DND-41 (cell line): Measurements from ENCODE around the gene F7.
"Not testable (repeated sequence)": the region's sequence is repeated elsewhere in the genome, so short reads cannot be mapped to it uniquely, and the experiment has no call there.

Experiments
- ATAC-seq: fragments of 200-7000 bp; cut with Tn5 transposase; 3 replicates; pipeline ENCODE4 v1.9.1; 2021; ENCODE audit warnings: low read depth; ENCODE audit not compliant: insufficient read depth
- DNase-seq: peaks from one replicate; pipeline ENCODE4 v3.0.0-alpha.2; 2020
- H2AFZ ChIP-seq: 2 replicates; pipeline ENCODE4 v1.6.0; 2012; ENCODE audit warnings: low read depth, low read length
- H3K27ac ChIP-seq: 2 replicates; pipeline ENCODE4 v1.5.1; 2012; ENCODE audit warnings: low read length, inconsistent platforms
- H3K27me3 ChIP-seq: fragments of 200-600 bp; sonication (generic); 2 replicates; pipeline ENCODE4 v1.6.0; 2012; ENCODE audit warnings: low read length, mild to moderate bottlenecking, inconsistent platforms; ENCODE audit not compliant: insufficient read depth, poor library complexity
- H3K36me3 ChIP-seq: 2 replicates; pipeline ENCODE4 v1.5.1; 2012; ENCODE audit warnings: low read length, inconsistent platforms; ENCODE audit not compliant: insufficient read depth
- H3K4me1 ChIP-seq: 2 replicates; pipeline ENCODE4 v1.5.1; 2012; ENCODE audit warnings: mild to moderate bottlenecking, low read length; ENCODE audit not compliant: insufficient read depth
- H3K4me2 ChIP-seq: 2 replicates; pipeline ENCODE4 v1.6.0; 2012; ENCODE audit warnings: mild to moderate bottlenecking, moderate library complexity, low read length, inconsistent platforms; ENCODE audit not compliant: insufficient read depth
- H3K4me3 ChIP-seq, 2 experiments: fragments of 200-600 bp in 1 of 2; shearing (Covaris generic) in 1 of 2; 2 replicates each; pipeline ENCODE4 v1.5.1; 2012 to 2016; ENCODE audit warnings: inconsistent platforms in 2 of 2, low read length in 2 of 2, mild to moderate bottlenecking in 2 of 2, low read depth in 1 of 2, moderate library complexity in 1 of 2
- H3K79me2 ChIP-seq: 2 replicates; pipeline ENCODE4 v1.6.0; 2012; ENCODE audit warnings: low read length, inconsistent platforms; ENCODE audit not compliant: insufficient read depth
- H3K9ac ChIP-seq: 2 replicates; pipeline ENCODE4 v1.6.0; 2012; ENCODE audit warnings: low read depth, mild to moderate bottlenecking, inconsistent platforms, low read length, moderate library complexity
- H3K9me3 ChIP-seq: 2 replicates; pipeline ENCODE4 v1.5.1; 2012; ENCODE audit warnings: low read length, moderate library complexity, mild to moderate bottlenecking, inconsistent platforms; ENCODE audit not compliant: insufficient read depth, severe bottlenecking
- H4K20me1 ChIP-seq: 2 replicates; pipeline ENCODE4 v1.6.0; 2012; ENCODE audit warnings: low read length; ENCODE audit not compliant: insufficient read depth
- CTCF ChIP-seq: IDR thresholded peaks from 2 replicates; pipeline ENCODE4 v1.5.1; 2012; ENCODE audit warnings: borderline replicate concordance, low read length, moderate library complexity, mild to moderate bottlenecking; ENCODE audit not compliant: poor library complexity, severe bottlenecking; ENCODE audit errors: extremely low read depth
- EZH2 ChIP-seq: IDR thresholded peaks from 3 replicates; pipeline ENCODE4 v1.6.1; 2012; ENCODE audit warnings: borderline replicate concordance, low read depth, mild to moderate bottlenecking, moderate library complexity, low read length, inconsistent platforms; ENCODE audit not compliant: severe bottlenecking

Gene F7

GRCh38 chr13:113158946-113159345 is 53.4 kb downstream of the F7 start:
- H3K4me1 ChIP-seq, result peaks cover 9% of the 10 kb centered on the region
- no peak for DNase-seq
- H4K20me1 ChIP-seq, result no peaks in the 10 kb centered on the region; the same call in 1 of the 2 replicates
- H2AFZ ChIP-seq, result no peak overlapping the region
- TF ChIP-seq CTCF, result no peak
- no peak for TF ChIP-seq EZH2
- H3K27me3 ChIP-seq, result peaks cover 6% of the 10 kb centered on the region
- H3K4me2 ChIP-seq, result no peak overlapping the region
- H3K27ac ChIP-seq, result no peak overlapping the region
- no peak for ATAC-seq
- H3K4me3 ChIP-seq, result no peak overlapping the region
- no peaks in the 10 kb centered on the region for H3K9me3 ChIP-seq
- no peak overlapping the region for H3K9ac ChIP-seq
- H3K79me2 ChIP-seq, result no peaks in the 10 kb centered on the region
- H3K36me3 ChIP-seq, result no peaks in the 10 kb centered on the region

- Histone ChIP-seq H3K4me1 (peaks cover 5% of the 10 kb centered on the region), H3K27me3 (peaks cover 6% of the 10 kb centered on the region), H4K20me1 (no peaks in the 10 kb centered on the region; the same call in 1 of the 2 replicates), H2AFZ (no peak overlapping the region), H3K9ac (no peak overlapping the region), H3K4me2 (no peak overlapping the region), H3K79me2 (no peaks in the 10 kb centered on the region), H3K36me3 (no peaks in the 10 kb centered on the region), H3K4me3 (no peak overlapping the region), H3K27ac (no peak overlapping the region), H3K9me3 (no peaks in the 10 kb centered on the region)
- DNase-seq (no peak), ATAC-seq (no peak)
- TF ChIP-seq CTCF (no peak), EZH2 (no peak)
These were observed 54.1 kb downstream of the F7 start for GRCh38 chr13:113159701-113160100.

GRCh38 chr13:113160983-113161382 is 55.4 kb downstream of the F7 start:
- no peak for DNase-seq
- no peak overlapping the region for H3K9ac ChIP-seq
- H4K20me1 ChIP-seq, result no peaks in the 10 kb centered on the region; the same call in 1 of the 2 replicates
- no peaks in the 10 kb centered on the region for H3K79me2 ChIP-seq
- no peak overlapping the region for H3K4me3 ChIP-seq
- no peaks in the 10 kb centered on the region for H3K9me3 ChIP-seq
- no peaks in the 10 kb centered on the region; the same call in 1 of the 2 replicates for H3K4me1 ChIP-seq
- H3K27me3 ChIP-seq, result peaks cover 6% of the 10 kb centered on the region
- H3K4me2 ChIP-seq, result no peak overlapping the region
- H3K36me3 ChIP-seq, result no peaks in the 10 kb centered on the region
- no peak for ATAC-seq
- H2AFZ ChIP-seq, result no peak overlapping the region
- no peak for TF ChIP-seq EZH2
- TF ChIP-seq CTCF, result no peak
- no peak overlapping the region for H3K27ac ChIP-seq

- no peaks in the 10 kb centered on the region; the same call in 1 of the 2 replicates for H3K4me1 ChIP-seq
- no peak overlapping the region for H3K4me3 ChIP-seq
- H3K27ac ChIP-seq, result no peak overlapping the region
- H2AFZ ChIP-seq, result no peak overlapping the region
- peaks cover 6% of the 10 kb centered on the region for H3K27me3 ChIP-seq
- no peaks in the 10 kb centered on the region for H3K9me3 ChIP-seq
- no peak overlapping the region for H3K4me2 ChIP-seq
- H3K79me2 ChIP-seq, result no peaks in the 10 kb centered on the region
- no peak for TF ChIP-seq EZH2
- no peak for TF ChIP-seq CTCF
- no peak overlapping the region for H3K9ac ChIP-seq
- no peak for ATAC-seq
- DNase-seq, result no peak
- H3K36me3 ChIP-seq, result no peaks in the 10 kb centered on the region
- H4K20me1 ChIP-seq, result no peaks in the 10 kb centered on the region; the same call in 1 of the 2 replicates
These were observed 55.8 kb downstream of the F7 start for GRCh38 chr13:113161433-113161832.

GRCh38 chr13:113161975-113162374 is 56.4 kb downstream of the F7 start:
- not testable (repeated sequence) for H3K4me1 ChIP-seq, H3K27ac ChIP-seq, H3K27me3 ChIP-seq, H3K9me3 ChIP-seq, H3K4me3 ChIP-seq, H3K4me2 ChIP-seq, H3K36me3 ChIP-seq, H3K79me2 ChIP-seq, ATAC-seq, H4K20me1 ChIP-seq, H3K9ac ChIP-seq, H2AFZ ChIP-seq
- peak; percentile 47 for DNase-seq
